Stimulated activated CD4-positive, alpha-beta T cell treated with anti-CD3 and anti-CD28 coated beads, Interleukin-12 subunit alpha, Interleukin-12 subunit beta, amount 100 ng/mL, for 48 hours (primary cell): Measurements from ENCODE around the gene SMIM10L1.

Experiments
- DNase-seq, 3 donors: peaks; one replicate each; pipeline ENCODE4 v3.0.0-alpha.2; 2020; ENCODE audit warnings: low read depth in 2 of 3, low spot score in 1 of 3

Gene SMIM10L1

GRCh38 chr12:11171145-11171968 is at the start of gene SMIM10L1:
TSS of gene SMIM10L1 (plus strand) at chr12:11171194. CDS start at chr12:11171357, 163 bp downstream.
- peak; percentile 77 to 85 (median 84) for DNase-seq

DNA sequence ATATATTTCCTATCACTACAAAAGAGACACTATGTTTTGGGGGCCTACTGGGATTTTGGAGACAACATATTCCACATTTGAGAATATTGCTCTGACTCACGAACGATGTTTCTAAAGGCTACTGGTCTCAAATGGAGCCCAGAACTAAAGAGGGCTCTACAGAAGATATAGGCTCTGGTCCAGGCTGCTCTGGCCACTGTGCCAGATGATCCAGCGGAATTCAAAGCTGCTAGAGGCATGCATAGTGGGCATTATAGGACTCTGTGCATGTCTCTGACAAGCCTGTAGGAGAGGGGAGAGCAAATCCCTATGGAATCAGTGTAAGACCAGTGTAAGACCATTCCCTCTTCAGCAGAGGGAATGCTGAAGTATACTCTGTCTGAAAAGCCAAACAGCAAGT is 40.6 kb upstream of the SMIM10L1 start:
- no peak for DNase-seq

GRCh38 chr12:11130999-11131398 is 40.0 kb upstream of the SMIM10L1 start:
- DNase-seq, result no peak

DNA sequence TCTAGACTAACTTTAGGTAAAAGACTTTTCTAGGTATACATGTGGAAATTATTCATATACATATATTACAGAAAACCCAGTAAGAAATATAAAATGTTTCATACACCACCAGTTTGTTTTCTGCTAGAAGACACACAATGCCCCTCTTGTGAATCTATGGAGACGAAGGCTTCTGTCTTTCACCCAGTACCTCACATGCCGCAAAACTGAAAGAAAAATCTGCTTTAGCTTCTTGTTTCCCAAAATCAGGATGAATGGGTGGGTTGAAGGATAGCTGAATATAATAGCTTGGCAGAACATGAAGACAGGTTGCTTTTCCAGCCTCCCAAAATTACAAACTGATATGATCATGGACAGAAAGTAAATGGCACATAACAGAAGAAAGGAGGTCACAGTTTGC is 37.8 kb upstream of the SMIM10L1 start:
- DNase-seq, result no peak

DNA sequence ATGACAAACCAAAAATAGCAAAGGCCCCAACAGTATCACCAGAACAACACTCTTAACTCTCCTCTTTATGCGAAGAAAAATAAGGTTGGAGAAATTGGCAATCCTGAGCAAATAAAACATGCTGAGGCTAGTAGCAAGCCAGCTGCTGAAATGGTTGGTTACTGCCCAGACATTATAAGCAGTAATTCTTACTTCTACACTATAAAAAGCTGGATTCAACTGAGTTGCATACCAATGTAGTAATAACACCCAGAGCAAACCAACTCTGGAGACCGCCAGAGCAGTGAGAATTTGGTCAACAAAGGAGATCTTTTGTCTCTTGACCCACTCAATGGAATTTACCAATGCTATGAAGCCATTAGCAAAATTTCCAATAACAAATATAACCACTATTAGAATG is 37.2 kb upstream of the SMIM10L1 start:
- DNase-seq, result no peak

GRCh38 chr12:11134305-11134704 is 36.7 kb upstream of the SMIM10L1 start, which contains the start of gene TAS2R30:
TSS of gene TAS2R30 (minus strand) at chr12:11134644. CDS start at chr12:11134244, 400 bp downstream.
- DNase-seq, result no peak

GRCh38 chr12:11136075-11136474 is 34.9 kb upstream of the SMIM10L1 start:
- no peak for DNase-seq

- no peak for DNase-seq
These were observed 27.6 kb upstream of the SMIM10L1 start for GRCh38 chr12:11143352-11143751.

GRCh38 chr12:11144297-11144696 is 26.7 kb upstream of the SMIM10L1 start:
- no peak for DNase-seq

DNA sequence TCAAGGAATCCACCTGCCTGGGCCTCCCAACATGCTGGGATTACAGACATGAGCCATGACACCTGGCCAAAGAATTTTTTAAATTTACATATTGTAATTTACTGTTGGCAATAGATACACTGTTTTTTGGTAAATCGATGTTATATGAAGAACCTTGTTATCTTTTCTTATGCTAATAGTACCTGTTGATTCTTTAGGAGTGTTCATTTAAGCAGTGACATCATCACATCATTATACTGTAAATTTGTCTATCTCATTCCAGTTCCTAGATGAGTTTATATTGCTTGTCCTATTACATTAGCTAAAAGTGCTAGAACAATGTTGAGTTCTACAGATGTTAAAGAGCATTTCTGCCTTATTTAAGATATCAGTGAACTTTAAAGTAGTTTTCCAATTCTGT is 23.6 kb upstream of the SMIM10L1 start:
- DNase-seq, result no peak

GRCh38 chr12:11150832-11151231 is 20.2 kb upstream of the SMIM10L1 start:
- DNase-seq, result no peak

DNA sequence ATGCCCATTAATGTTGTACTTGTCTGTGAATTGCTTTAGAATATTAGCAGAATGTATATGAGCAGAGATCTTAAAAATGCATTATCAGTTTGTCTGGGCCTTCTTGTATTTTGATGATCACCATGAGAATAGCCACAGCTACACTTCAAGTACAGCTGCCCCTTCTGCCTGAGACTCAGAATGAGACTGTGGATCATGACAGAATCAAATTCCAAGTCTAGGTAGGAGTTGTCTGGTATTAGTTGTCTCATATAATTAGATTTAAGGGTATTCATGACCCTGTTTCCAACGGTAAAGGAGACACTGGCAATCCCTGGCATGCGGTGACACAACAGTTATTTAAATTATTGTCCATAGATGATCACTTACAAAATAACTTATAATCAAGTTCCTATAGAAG is 18.3 kb upstream of the SMIM10L1 start:
- no peak for DNase-seq

- DNase-seq, result no peak
These were observed 16.5 kb upstream of the SMIM10L1 start for GRCh38 chr12:11154400-11154925.

- no peak for DNase-seq
These were observed 12.0 kb upstream of the SMIM10L1 start for GRCh38 chr12:11158885-11159444.

GRCh38 chr12:11162502-11162901 is 8.5 kb upstream of the SMIM10L1 start:
- no peak for DNase-seq

DNA sequence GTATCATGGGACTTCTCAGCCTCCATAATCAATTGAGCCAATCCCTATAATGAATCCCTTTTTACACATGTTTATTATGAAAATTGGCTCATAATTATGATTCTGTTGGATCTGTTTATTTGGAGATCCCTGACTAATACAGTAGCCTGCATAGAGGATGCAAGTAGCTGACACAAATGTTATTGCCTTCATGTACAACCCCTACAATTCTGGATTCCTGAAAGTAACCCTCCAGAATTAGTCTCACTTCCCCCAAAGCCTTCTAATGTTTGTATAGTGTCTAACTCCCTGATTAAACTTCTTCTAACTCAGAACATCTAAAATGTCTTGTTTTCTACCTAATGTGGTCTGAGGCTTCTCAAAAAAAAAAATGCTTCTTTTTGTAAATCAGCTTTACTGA is 6.6 kb upstream of the SMIM10L1 start:
- no peak for DNase-seq

- DNase-seq, result no peak
These were observed 4.7 kb upstream of the SMIM10L1 start for GRCh38 chr12:11166300-11166699.

DNA sequence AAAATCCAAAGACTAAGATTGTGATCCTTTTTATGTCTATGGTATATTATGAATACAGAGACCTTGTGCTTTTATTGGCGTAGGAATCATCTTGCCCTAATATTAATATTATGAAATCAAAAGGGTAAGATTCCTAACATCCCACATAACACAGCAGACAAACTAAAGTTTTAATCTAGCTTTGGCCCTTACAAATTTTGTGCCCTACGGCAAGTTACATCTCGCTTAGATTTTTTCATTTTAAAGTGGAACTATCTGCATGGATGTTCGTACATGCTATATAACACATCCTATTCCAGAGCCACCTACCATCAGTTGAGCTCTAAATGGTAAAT is 217 bp upstream of the SMIM10L1 start:
- no peak for DNase-seq

- no peak for DNase-seq
These were observed 1.1 kb downstream of the SMIM10L1 start for GRCh38 chr12:11171969-11172675.

DNA sequence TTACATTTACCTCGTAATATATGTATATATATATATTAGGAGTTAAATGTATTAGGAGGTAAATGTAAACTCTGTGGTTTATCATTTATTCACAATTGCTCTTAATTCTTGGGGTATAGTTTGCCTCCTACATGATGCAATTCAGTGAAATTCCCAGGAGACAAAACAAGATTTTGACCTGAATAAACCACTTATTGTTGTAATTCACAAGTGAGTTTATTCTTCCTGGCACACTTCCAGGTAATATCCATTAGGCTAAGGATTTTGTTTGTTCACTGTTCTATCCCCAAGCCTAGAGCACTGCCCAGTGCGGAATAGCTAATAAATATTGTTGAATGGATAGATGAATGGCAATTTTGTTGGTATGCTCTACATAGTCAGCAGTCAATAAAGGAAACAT is 3.0 kb downstream of the SMIM10L1 start:
- no peak for DNase-seq

DNA sequence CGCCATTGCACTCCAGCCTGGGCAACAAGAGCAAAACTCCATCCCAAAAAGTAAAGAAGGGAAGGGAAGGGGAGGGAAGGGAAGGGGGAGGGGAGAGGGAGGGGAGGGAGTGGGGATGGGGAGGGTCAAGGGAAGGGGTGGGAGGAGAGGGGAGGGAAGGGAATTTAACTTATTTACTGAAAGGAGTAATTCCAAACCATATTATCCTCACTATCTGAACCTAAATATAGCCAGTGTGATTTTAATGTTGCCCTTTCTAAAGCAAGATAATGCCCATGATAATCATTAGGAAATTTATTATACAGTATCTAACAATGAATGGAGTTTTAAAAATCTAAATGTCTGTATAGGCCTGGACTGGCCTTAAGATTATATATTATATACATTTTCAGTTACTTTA is 7.3 kb downstream of the SMIM10L1 start:
- no peak for DNase-seq

DNA sequence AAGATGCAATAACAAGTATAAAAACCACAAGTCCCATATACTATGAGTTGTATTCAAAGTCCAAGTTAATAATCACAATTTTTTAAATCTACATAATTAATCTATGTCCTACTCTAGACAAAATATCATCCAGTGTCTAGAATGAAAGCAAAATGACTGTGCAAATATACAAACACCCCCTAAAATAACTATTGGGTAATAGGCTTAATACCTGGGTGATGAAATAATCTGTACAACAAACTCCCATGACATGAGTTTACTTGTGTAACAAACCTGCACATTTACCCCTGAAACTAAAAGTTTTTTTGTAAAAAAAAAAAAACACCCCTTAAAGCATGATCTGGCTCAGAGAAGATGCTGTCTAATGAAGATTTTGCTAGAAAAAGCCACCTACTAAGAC is 11.5 kb downstream of the SMIM10L1 start:
- DNase-seq, result no peak
